ENCODE results near the gene FSIP1. TPM values are rescaled to one million over a fixed set of nuclear protein-coding genes. Genes with fewer than 3 reads are reported as not detected.

The FSIP1 gene
- total and polyA plus RNA-seq, 9 of the 15 experiments (the other 6 are each of a cell fraction or from before 2014, with no cell fraction given): 0.07 to 0.51 (median 0.29) TPM

DNA sequence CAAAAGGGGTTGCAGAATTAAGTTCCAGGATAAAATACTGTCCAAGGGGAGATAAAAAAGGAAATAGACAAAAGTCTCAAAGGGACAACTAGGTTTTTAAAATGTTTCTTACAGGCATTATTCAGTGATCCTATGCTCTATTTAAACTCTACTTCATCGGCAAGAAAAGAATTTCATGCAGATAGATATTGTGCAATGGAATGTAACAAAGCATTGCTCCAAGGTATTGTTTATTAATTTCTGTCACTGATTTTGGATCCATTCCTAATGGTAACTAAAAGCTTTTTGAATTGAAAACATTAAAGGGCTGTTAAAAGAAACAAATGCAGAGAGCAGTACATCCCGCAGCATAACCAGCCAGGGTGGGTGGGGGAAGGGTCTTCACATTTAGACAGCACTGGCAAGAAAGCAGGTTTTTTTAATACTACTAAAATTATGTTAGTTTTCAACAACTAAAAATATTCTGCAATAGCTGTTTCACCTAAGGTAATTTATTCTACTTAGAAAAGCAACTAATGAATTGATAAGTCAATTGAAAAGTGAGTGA, 118.9 kb downstream of the FSIP1 start:
- no TSS peak for BruUV-seq (replicated peaks)
- no peak overlapping the region for H3K27ac ChIP-seq (ENCODE audit: extremely low read depth, low read depth, low read length)

More for the DNA sequence above, 118.9 kb downstream of the FSIP1 start:
- ChIA-PET POLR2A (interaction anchor here (0.6 to 0.8 kb wide), 3 partner anchors 10 to 94 kb away, joined by 3 read pairs; no protein-coding TSS in a partner anchor), CTCF (ENCODE audit: low intra/inter-chr PET ratio) (no interaction called here)
- H3K9me3 ChIP-seq (replicated peaks; ENCODE audit: control insufficient read depth, insufficient read depth, low read depth, low read length): no peaks in the 10 kb centered on the region
- no peaks in the 10 kb centered on the region for H3K4me1 ChIP-seq (replicated peaks in 1 of 2; ENCODE audit: control insufficient read depth in 2 of 2, insufficient read depth in 2 of 2, low read length in 2 of 2)
- no peaks in the 10 kb centered on the region for H4K20me1 ChIP-seq (replicated peaks; ENCODE audit: control insufficient read depth, insufficient read depth, low read length)
- no peaks in the 10 kb centered on the region for H3K79me2 ChIP-seq (ENCODE audit: control insufficient read depth, insufficient read depth, low read length)
- no peaks in the 10 kb centered on the region for H3K9me1 ChIP-seq (ENCODE audit: control insufficient read depth, insufficient read depth, low read length)
- H2AFZ ChIP-seq (ENCODE audit: low read depth, low read length): no peak overlapping the region
- TF ChIP-seq, protein P1, sequence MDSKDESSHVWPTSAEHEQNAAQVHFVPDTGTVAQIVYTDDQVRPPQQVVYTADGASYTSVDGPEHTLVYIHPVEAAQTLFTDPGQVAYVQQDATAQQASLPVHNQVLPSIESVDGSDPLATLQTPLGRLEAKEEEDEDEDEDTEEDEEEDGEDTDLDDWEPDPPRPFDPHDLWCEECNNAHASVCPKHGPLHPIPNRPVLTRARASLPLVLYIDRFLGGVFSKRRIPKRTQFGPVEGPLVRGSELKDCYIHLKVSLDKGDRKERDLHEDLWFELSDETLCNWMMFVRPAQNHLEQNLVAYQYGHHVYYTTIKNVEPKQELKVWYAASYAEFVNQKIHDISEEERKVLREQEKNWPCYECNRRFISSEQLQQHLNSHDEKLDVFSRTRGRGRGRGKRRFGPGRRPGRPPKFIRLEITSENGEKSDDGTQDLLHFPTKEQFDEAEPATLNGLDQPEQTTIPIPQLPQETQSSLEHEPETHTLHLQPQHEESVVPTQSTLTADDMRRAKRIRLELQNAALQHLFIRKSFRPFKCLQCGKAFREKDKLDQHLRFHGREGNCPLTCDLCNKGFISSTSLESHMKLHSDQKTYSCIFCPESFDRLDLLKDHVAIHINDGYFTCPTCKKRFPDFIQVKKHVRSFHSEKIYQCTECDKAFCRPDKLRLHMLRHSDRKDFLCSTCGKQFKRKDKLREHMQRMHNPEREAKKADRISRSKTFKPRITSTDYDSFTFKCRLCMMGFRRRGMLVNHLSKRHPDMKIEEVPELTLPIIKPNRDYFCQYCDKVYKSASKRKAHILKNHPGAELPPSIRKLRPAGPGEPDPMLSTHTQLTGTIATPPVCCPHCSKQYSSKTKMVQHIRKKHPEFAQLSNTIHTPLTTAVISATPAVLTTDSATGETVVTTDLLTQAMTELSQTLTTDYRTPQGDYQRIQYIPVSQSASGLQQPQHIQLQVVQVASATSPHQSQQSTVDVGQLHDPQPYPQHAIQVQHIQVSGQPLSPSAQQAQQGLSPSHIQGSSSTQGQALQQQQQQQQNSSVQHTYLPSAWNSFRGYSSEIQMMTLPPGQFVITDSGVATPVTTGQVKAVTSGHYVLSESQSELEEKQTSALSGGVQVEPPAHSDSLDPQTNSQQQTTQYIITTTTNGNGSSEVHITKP (IDR thresholded peaks at IDR 0.05; ENCODE audit: partially characterized antibody): peak; percentile 62
- TF ChIP-seq HEY1 (CRISPR knock-in tag; IDR thresholded peaks at IDR 0.05; ENCODE audit: borderline replicate concordance) (no peak), CEBPG (CRISPR knock-in tag; IDR thresholded peaks at IDR 0.05) (no peak), CEBPG (tag; conservative IDR thresholded peaks at IDR 0.05 in 1 of 2, IDR thresholded peaks at IDR 0.05 in 1 of 2) (peak in 1 of 2 experiments; percentile 32; a peak in 1 of 4 replicates), ZNF76 (CRISPR knock-in tag; IDR thresholded peaks at IDR 0.05; ENCODE audit: borderline replicate concordance) (no peak), CEBPB (tag; IDR thresholded peaks at IDR 0.05) (peak; percentile 54), ZNF24 (IDR thresholded peaks at IDR 0.05) (no peak), NCOA2 (IDR thresholded peaks at IDR 0.05; ENCODE audit: partially characterized antibody in 2 of 2) (no peak)
- TF ChIP-seq, protein P2, sequence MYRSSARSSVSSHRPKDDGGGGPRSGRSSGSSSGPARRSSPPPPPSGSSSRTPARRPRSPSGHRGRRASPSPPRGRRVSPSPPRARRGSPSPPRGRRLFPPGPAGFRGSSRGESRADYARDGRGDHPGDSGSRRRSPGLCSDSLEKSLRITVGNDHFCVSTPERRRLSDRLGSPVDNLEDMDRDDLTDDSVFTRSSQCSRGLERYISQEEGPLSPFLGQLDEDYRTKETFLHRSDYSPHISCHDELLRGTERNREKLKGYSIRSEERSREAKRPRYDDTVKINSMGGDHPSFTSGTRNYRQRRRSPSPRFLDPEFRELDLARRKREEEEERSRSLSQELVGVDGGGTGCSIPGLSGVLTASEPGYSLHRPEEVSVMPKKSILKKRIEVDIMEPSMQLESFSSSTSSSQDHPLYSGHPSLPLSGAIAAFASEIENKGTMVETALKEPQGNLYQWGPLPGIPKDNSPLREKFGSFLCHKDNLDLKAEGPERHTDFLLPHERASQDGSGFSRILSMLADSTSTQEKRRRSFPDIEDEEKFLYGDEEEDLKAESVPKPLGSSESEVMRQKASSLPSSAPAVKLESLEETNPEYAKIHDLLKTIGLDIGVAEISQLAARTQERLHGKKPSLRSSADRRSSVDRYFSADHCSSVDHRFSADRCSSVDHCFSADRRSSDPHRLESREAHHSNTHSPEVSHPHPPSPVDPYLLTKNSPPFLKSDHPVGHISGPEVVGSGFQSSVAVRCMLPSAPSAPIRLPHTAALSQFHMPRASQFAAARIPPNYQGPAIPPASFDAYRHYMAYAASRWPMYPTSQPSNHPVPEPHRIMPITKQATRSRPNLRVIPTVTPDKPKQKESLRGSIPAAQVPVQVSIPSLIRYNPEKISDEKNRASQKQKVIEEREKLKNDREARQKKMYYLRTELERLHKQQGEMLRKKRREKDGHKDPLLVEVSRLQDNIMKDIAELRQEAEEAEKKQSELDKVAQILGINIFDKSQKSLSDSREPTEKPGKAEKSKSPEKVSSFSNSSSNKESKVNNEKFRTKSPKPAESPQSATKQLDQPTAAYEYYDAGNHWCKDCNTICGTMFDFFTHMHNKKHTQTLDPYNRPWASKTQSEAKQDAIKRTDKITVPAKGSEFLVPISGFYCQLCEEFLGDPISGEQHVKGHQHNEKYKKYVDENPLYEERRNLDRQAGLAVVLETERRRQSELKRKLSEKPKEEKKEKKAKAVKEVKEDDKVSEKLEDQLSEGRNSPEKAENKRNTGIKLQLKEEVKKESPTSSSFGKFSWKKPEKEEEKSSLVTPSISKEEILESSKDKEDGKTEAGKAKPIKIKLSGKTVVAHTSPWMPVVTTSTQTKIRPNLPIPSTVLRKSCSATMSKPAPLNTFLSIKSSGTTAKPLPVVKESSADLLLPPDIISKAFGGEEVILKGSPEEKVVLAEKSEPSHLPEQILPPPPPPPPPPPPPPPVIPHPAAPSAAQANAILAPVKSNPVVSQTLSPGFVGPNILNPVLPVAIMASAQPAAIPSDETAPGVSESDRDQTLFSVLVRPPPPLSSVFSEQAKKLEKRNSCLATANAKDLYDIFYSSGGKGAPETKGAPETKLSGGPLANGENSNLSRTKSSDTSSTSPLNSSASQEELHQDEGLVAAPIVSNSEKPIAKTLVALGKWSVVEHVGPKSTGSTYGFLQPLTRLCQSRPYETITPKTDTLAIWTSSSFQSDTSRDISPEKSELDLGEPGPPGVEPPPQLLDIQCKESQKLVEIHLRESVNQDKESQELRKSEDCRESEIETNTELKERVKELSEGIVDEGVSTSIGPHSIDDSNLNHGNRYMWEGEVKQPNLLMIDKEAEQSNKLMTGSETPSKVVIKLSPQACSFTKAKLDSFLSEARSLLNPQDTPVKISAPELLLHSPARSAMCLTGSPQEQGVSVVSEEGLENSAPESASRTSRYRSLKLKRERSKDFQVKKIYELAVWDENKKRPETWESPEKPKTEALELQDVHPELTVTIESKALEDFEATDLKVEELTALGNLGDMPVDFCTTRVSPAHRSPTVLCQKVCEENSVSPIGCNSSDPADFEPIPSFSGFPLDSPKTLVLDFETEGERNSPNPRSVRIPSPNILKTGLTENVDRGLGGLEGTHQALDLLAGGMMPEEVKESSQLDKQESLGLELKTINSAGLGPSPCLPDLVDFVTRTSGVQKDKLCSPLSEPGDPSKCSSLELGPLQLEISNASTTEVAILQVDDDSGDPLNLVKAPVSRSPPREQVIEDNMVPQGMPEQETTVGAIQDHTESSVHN (IDR thresholded peaks at IDR 0.05; ENCODE audit: borderline replicate concordance in 1 of 2, low read depth in 1 of 2): no peak
- no peak overlapping the region for H3K9ac ChIP-seq (ENCODE audit: insufficient read depth in 1 of 2, low read depth in 2 of 2, low read length in 2 of 2)
- intact Hi-C loops (cut with micrococcal nuclease): no loop called here
- no peak for ATAC-seq
- no peak for FAIRE-seq
- 0 out of 5 replicates have a peak, but pooled peaks cover 0 to 2% of the 10 kb centered on the region in 2 experiments for H3K27me3 ChIP-seq (ENCODE audit: control insufficient read depth in 2 of 2, insufficient read depth in 2 of 2, low read length in 2 of 2)
- no peak overlapping the region for H3K4me2 ChIP-seq (ENCODE audit: insufficient read depth, low read length)
- H3K36me3 ChIP-seq (ENCODE audit: control insufficient read depth, insufficient read depth, low read length): no peaks in the 10 kb centered on the region
- in situ Hi-C loops (cut with MboI): no loop called here
- WGBS (ENCODE audit: insufficient coverage, low coverage, missing lambda C conversion rate): 0% methylated on average over 2 of the region's 2 CpGs
- no peak for DNase-seq (ENCODE audit: extremely low read depth in 1 of 4, low spot score in 3 of 4)
- H3K4me3 ChIP-seq: no peak overlapping the region

Measured in K562 (cell line).